ENCODE measurements around the gene OPTN.

OPTN gene

GRCh38 chr10:13161857-13162271, 61.9 kb downstream of the OPTN start:
- TF ChIP-seq CTCF (IDR thresholded peaks at IDR 0.05; ENCODE audit: insufficient read depth, low read length, missing control alignments): no peak

GRCh38 chr10:13163859-13164258, 63.9 kb downstream of the OPTN start:
- no peak for TF ChIP-seq CTCF (IDR thresholded peaks at IDR 0.05; ENCODE audit: insufficient read depth, low read length, missing control alignments)
- POLR2A ChIA-PET: no interaction called here
- H3K4me3 ChIP-seq (ENCODE audit: low read depth, low read length): no peak overlapping the region
- DNase-seq (ENCODE audit: low read depth, low spot score): no peak
- CTCF ChIA-PET: interaction anchor here (2.5 to 4.6 kb wide), 2 partner anchors 43 to 137 kb away, joined by 10 to 77 read pairs; partner anchors contain the start of gene PHYH

More at GRCh38 chr10:13161857-13162271, 61.9 kb downstream of the OPTN start:
- CTCF ChIA-PET: interaction anchor here (0.6 to 4.6 kb wide), 16 partner anchors 9 to 278 kb away, joined by 3 to 77 read pairs (median 4); partner anchors contain the start of gene PHYH
- no peak for DNase-seq (ENCODE audit: low read depth, low spot score)
- POLR2A ChIA-PET: interaction anchor here (0.7 to 2.1 kb wide), 2 partner anchors 62 to 140 kb away, joined by 3 to 7 read pairs; partner anchors contain the start of gene OPTN
- peak overlapping the region; percentile 67 for H3K4me3 ChIP-seq (ENCODE audit: low read depth, low read length)

GRCh38 chr10:13165177-13165576, 65.2 kb downstream of the OPTN start:
- CTCF ChIA-PET: no interaction called here
- no peak overlapping the region for H3K4me3 ChIP-seq (ENCODE audit: low read depth, low read length)
- no peak for TF ChIP-seq CTCF (IDR thresholded peaks at IDR 0.05; ENCODE audit: insufficient read depth, low read length, missing control alignments)
- DNase-seq (ENCODE audit: low read depth, low spot score): no peak
- POLR2A ChIA-PET: interaction anchor here (0.7 kb wide), 1 partner anchor 378 kb away, joined by 3 read pairs; no protein-coding TSS in a partner anchor

GRCh38 chr10:13167568-13167967, 67.6 kb downstream of the OPTN start:
- no peak for DNase-seq (ENCODE audit: low read depth, low spot score)
- ChIA-PET POLR2A (no interaction called here), CTCF (interaction anchor here (1.7 kb wide), 1 partner anchor 9 kb away, joined by 7 read pairs; no protein-coding TSS in a partner anchor)
- no peak for TF ChIP-seq CTCF (IDR thresholded peaks at IDR 0.05; ENCODE audit: insufficient read depth, low read length, missing control alignments)
- H3K4me3 ChIP-seq (ENCODE audit: low read depth, low read length): no peak overlapping the region

- DNase-seq (ENCODE audit: low read depth, low spot score): no peak
- CTCF ChIA-PET: interaction anchor here (1.3 to 4.9 kb wide), 3 partner anchors 7 to 38 kb away, joined by 3 to 46 read pairs (median 5); partner anchors contain the start of gene MCM10
- POLR2A ChIA-PET: no interaction called here
- no peak for TF ChIP-seq CTCF (IDR thresholded peaks at IDR 0.05; ENCODE audit: insufficient read depth, low read length, missing control alignments)
- no peak overlapping the region for H3K4me3 ChIP-seq (ENCODE audit: low read depth, low read length)
Measured at GRCh38 chr10:13168781-13169180, 68.8 kb downstream of the OPTN start.

- no peak overlapping the region for H3K4me3 ChIP-seq (ENCODE audit: low read depth, low read length)
- DNase-seq (ENCODE audit: low read depth, low spot score): no peak
- CTCF ChIA-PET: interaction anchor here (1.6 to 4.9 kb wide), 2 partner anchors 12 to 130 kb away, joined by 3 to 46 read pairs; partner anchors contain the start of gene MCM10
- POLR2A ChIA-PET: no interaction called here
- TF ChIP-seq CTCF (IDR thresholded peaks at IDR 0.05; ENCODE audit: insufficient read depth, low read length, missing control alignments): no peak
Measured at GRCh38 chr10:13173616-13174015, 73.7 kb downstream of the OPTN start.

Measured in AG04449 (cell line).